ENCODE data around the gene FASTK.

The FASTK gene

DNA sequence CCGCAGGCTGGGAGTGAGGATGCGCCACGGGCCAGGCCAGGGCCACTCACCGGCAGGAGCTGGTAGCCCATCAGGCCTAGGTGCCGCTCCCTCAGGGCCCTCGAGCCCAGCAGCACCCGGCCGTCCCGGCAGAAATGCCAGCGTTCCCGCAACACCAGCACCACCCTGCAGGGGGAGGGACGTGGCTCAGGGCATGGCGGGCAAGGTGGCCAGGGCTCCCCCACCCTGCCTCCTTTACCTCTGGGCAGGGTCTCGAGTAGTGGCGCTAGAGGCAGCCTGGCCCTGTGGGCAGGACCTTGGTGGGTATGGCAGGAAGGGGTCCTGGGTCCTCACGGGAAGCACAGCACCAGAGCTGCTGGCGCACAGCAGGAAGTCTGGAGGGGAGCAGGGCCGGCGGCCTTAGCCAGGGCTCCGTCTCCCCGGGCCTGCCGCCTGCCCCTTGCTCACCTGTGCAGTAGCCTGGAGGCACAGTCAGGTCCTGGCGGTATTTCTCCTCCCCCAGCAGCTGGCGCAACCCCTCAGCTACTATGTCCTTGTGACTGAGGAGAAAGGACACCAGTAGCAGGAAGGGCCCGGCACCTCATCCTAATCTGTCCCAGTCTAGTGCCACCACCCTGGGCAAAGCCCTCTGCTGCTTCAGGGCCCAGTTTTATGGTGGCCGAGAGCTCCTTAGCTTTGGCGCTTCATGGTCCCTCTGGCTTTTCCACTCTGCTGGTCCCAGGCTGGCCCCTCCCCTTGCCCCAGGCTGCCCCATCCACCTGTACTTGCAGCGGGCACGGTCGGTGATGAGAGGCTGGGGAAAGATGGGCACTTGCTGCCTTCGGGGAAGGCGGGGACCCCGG is 3.5 kb downstream of the FASTK start:
- Histone ChIP-seq H3K27me3 (replicated peaks; ENCODE audit: control insufficient read depth, insufficient read depth, low read length) (no peaks in the 10 kb centered on the region), H3K4me1 (ENCODE audit: control insufficient read depth, insufficient read depth, low read length) (peaks cover 38% of the 10 kb centered on the region), H3K9me3 (ENCODE audit: control insufficient read depth, low read length) (no peaks in the 10 kb centered on the region), H3K9ac (ENCODE audit: low read length) (peak overlapping the region; percentile 29), H3K4me3 (ENCODE audit: low read length) (no peak overlapping the region), H3K36me3 (ENCODE audit: control insufficient read depth, insufficient read depth, low read length, severe bottlenecking) (peaks cover 36% of the 10 kb centered on the region)
- no peak for DNase-seq (ENCODE audit: low read depth)

GRCh38 chr7:151075978-151076426 is 4.6 kb downstream of the FASTK start:
- no peak overlapping the region for H3K4me3 ChIP-seq (ENCODE audit: low read length)
- DNase-seq (ENCODE audit: low read depth) = no peak

DNA sequence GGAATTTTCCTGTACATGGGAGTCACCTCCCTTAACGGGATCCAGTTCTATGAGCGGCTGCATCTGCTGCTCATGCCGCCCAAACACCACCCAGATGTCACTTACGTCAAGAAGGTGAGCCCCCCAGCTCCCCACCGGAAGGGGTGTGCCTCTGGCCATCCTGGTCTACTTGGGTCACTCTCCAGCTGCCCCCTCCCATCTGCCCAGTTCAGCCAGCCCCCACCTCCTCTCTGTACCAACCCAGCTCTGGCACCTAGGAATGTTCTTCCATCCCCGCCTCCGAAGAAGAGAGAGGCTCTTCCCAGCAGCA is 5.0 kb downstream of the FASTK start:
- no peak for DNase-seq (ENCODE audit: low read depth)
- Histone ChIP-seq H3K27me3 (replicated peaks; ENCODE audit: control insufficient read depth, insufficient read depth, low read length) (no peaks in the 10 kb centered on the region), H3K9me3 (ENCODE audit: control insufficient read depth, low read length) (no peaks in the 10 kb centered on the region), H3K36me3 (ENCODE audit: control insufficient read depth, insufficient read depth, low read length, severe bottlenecking) (peaks cover 51% of the 10 kb centered on the region), H3K9ac (ENCODE audit: low read length) (no peak overlapping the region), H3K4me1 (ENCODE audit: control insufficient read depth, insufficient read depth, low read length) (peaks cover 27% of the 10 kb centered on the region), H3K4me3 (ENCODE audit: low read length) (no peak overlapping the region)

More at GRCh38 chr7:151075978-151076426, 4.6 kb downstream of the FASTK start:
- H3K4me1 ChIP-seq (ENCODE audit: control insufficient read depth, insufficient read depth, low read length) = peaks cover 28% of the 10 kb centered on the region
- H3K27me3 ChIP-seq (replicated peaks; ENCODE audit: control insufficient read depth, insufficient read depth, low read length) = no peaks in the 10 kb centered on the region
- no peak overlapping the region for H3K9ac ChIP-seq (ENCODE audit: low read length)
- H3K9me3 ChIP-seq (ENCODE audit: control insufficient read depth, low read length) = no peaks in the 10 kb centered on the region
- H3K36me3 ChIP-seq (ENCODE audit: control insufficient read depth, insufficient read depth, low read length, severe bottlenecking) = peaks cover 47% of the 10 kb centered on the region

- Histone ChIP-seq H3K9me3 (ENCODE audit: control insufficient read depth, low read length) (no peaks in the 10 kb centered on the region), H3K36me3 (ENCODE audit: control insufficient read depth, insufficient read depth, low read length, severe bottlenecking) (peaks cover 56% of the 10 kb centered on the region), H3K4me3 (ENCODE audit: low read length) (no peak overlapping the region), H3K4me1 (ENCODE audit: control insufficient read depth, insufficient read depth, low read length) (peaks cover 27% of the 10 kb centered on the region), H3K27me3 (replicated peaks; ENCODE audit: control insufficient read depth, insufficient read depth, low read length) (no peaks in the 10 kb centered on the region), H3K9ac (ENCODE audit: low read length) (no peak overlapping the region)
- DNase-seq (ENCODE audit: low read depth) = no peak
Measured at GRCh38 chr7:151074817-151075661, 5.6 kb downstream of the FASTK start.

GRCh38 chr7:151073990-151074389 is 6.6 kb downstream of the FASTK start:
- DNase-seq (ENCODE audit: low read depth) = no peak

DNA sequence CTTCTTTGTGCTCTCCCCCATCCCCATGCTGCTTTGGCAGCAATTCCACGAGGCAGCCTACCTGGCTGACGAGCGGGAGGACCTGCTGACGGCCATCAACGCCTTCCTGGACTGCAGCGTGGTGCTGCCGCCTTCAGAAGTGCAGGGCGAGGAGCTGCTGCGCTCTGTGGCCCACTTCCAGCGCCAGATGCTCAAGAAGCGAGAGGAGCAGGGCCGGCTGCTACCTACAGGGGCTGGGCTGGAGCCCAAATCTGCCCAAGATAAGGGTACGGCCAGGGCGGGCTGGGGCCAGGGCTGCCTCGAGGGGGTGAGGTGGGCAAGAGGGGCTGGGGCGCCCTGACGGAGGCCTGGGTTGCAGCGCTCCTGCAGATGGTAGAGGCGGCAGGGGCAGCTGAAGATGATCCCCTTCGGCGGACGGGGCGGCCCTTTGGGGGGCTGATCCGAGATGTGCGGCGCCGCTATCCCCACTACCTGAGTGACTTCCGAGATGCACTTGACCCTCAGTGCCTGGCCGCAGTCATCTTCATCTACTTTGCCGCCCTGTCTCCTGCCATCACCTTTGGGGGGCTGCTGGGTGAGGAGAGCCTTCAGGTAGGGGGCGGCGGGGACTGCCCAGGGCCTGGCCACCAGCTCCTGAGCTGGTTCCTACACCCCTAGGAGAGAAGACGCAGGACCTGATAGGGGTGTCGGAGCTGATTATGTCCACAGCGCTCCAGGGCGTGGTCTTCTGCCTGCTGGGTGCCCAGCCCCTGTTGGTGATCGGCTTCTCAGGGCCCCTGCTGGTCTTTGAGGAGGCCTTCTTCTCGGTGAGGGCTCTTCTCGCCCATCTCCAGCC is 9.4 kb downstream of the FASTK start:
- H3K4me3 ChIP-seq (ENCODE audit: low read length) = no peak overlapping the region
- no peaks in the 10 kb centered on the region for H3K4me1 ChIP-seq (ENCODE audit: control insufficient read depth, insufficient read depth, low read length)
- no peaks in the 10 kb centered on the region for H3K9me3 ChIP-seq (ENCODE audit: control insufficient read depth, low read length)
- no peak for DNase-seq (ENCODE audit: low read depth)
- peaks cover 88% of the 10 kb centered on the region for H3K36me3 ChIP-seq (ENCODE audit: control insufficient read depth, insufficient read depth, low read length, severe bottlenecking)
- H3K9ac ChIP-seq (ENCODE audit: low read length) = no peak overlapping the region
- no peaks in the 10 kb centered on the region for H3K27me3 ChIP-seq (replicated peaks; ENCODE audit: control insufficient read depth, insufficient read depth, low read length)

More at GRCh38 chr7:151073990-151074389, 6.6 kb downstream of the FASTK start:
- no peaks in the 10 kb centered on the region for H3K9me3 ChIP-seq (ENCODE audit: control insufficient read depth, low read length)
- H3K4me3 ChIP-seq (ENCODE audit: low read length) = no peak overlapping the region
- peaks cover 17% of the 10 kb centered on the region for H3K4me1 ChIP-seq (ENCODE audit: control insufficient read depth, insufficient read depth, low read length)
- H3K9ac ChIP-seq (ENCODE audit: low read length) = no peak overlapping the region
- H3K27me3 ChIP-seq (replicated peaks; ENCODE audit: control insufficient read depth, insufficient read depth, low read length) = no peaks in the 10 kb centered on the region
- peaks cover 65% of the 10 kb centered on the region for H3K36me3 ChIP-seq (ENCODE audit: control insufficient read depth, insufficient read depth, low read length, severe bottlenecking)

DNA sequence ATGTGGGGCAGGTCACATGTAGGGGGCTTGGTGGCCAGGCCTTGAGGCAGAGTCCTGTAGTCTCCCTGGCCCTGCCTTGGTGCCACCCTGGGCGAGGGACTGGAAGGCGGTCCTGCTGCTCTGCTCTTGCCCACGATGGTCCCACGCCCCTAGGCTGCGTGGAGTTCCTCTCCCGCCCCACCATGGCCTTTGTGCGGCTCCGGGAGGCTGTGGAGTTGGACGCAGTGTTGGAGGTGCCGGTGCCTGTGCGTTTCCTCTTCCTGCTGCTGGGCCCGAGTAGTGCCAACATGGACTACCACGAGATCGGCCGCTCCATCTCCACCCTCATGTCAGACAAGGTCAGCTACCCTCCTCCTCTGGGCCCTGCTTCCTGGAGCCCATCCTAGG is 10.0 kb downstream of the FASTK start:
- Histone ChIP-seq H3K4me1 (ENCODE audit: control insufficient read depth, insufficient read depth, low read length) (no peaks in the 10 kb centered on the region), H3K36me3 (ENCODE audit: control insufficient read depth, insufficient read depth, low read length, severe bottlenecking) (peaks cover 88% of the 10 kb centered on the region), H3K4me3 (ENCODE audit: low read length) (no peak overlapping the region), H3K27me3 (replicated peaks; ENCODE audit: control insufficient read depth, insufficient read depth, low read length) (no peaks in the 10 kb centered on the region), H3K9ac (ENCODE audit: low read length) (no peak overlapping the region), H3K9me3 (ENCODE audit: control insufficient read depth, low read length) (no peaks in the 10 kb centered on the region)
- DNase-seq (ENCODE audit: low read depth) = no peak

DNA sequence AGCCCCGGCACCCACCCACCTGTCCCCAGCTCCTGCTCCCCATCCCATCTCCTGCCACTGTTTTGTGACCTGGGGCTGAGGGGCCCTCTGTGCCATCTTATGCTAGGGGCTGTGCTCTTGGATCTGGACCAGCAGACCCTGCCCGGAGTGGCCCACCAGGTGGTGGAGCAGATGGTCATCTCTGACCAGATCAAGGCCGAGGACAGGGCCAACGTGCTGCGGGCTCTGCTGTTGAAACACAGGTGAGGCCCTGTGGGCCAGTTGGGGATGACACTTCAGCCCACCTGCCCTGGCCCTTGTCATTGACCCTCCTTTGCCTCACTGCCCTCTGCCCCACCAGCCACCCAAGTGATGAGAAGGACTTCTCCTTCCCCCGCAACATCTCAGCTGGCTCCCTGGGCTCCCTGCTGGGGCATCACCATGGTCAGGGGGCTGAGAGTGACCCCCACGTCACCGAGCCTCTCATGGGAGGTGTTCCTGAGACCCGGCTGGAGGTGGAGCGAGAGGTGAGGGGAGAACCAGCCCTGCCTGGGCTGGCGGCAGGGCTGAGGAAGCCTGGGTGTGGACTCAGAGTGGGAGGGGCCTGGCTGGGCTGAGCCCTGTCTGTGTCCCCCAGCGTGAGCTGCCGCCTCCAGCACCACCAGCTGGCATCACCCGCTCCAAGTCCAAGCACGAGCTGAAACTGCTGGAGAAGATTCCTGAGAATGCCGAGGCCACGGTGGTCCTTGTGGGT is 10.6 kb downstream of the FASTK start:
- peaks cover 88% of the 10 kb centered on the region for H3K36me3 ChIP-seq (ENCODE audit: control insufficient read depth, insufficient read depth, low read length, severe bottlenecking)
- H3K4me1 ChIP-seq (ENCODE audit: control insufficient read depth, insufficient read depth, low read length) = no peaks in the 10 kb centered on the region
- H3K9me3 ChIP-seq (ENCODE audit: control insufficient read depth, low read length) = no peaks in the 10 kb centered on the region
- H3K27me3 ChIP-seq (replicated peaks; ENCODE audit: control insufficient read depth, insufficient read depth, low read length) = no peaks in the 10 kb centered on the region
- no peak for DNase-seq (ENCODE audit: low read depth)
- H3K4me3 ChIP-seq (ENCODE audit: low read length) = no peak overlapping the region
- no peak overlapping the region for H3K9ac ChIP-seq (ENCODE audit: low read length)

GRCh38 chr7:151068069-151068773 is 12.4 kb downstream of the FASTK start:
- H3K9ac ChIP-seq (ENCODE audit: low read length) = no peak overlapping the region
- peaks cover 77% of the 10 kb centered on the region for H3K36me3 ChIP-seq (ENCODE audit: control insufficient read depth, insufficient read depth, low read length, severe bottlenecking)
- DNase-seq (ENCODE audit: low read depth) = peak; percentile 44
- no peaks in the 10 kb centered on the region for H3K27me3 ChIP-seq (replicated peaks; ENCODE audit: control insufficient read depth, insufficient read depth, low read length)
- peaks cover 4% of the 10 kb centered on the region for H3K4me1 ChIP-seq (ENCODE audit: control insufficient read depth, insufficient read depth, low read length)
- no peaks in the 10 kb centered on the region for H3K9me3 ChIP-seq (ENCODE audit: control insufficient read depth, low read length)
- H3K4me3 ChIP-seq (ENCODE audit: low read length) = no peak overlapping the region

DNA sequence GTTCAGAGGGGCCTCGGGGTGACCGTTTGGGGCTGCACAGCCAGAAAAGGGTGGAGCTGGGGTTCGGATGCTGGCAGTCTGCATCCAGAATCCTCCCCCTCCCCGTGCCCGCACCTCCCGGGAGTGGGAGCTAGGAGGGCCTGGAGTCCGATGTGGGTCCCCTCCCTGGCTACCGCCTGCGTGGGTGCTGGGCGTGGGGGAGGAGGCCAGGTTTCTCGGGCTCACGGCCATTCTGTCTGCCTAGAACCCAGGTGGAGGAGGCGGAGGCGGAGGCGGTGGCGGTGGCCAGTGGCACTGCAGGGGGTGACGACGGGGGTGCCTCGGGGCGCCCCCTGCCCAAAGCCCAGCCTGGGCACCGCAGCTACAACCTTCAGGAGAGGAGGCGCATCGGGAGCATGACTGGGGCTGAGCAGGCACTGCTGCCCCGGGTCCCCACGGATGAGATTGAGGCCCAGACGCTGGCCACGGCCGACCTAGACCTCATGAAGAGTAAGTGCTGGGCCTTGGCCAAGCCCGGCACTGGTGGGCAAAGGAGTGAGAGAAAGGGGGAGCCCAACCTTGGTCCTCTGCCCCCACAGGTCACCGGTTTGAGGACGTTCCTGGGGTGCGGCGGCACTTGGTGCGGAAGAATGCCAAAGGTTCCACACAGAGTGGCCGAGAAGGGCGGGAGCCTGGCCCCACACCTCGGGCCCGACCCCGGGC is 14.2 kb downstream of the FASTK start:
- Histone ChIP-seq H3K36me3 (ENCODE audit: control insufficient read depth, insufficient read depth, low read length, severe bottlenecking) (peaks cover 65% of the 10 kb centered on the region), H3K4me3 (ENCODE audit: low read length) (no peak overlapping the region), H3K9ac (ENCODE audit: low read length) (no peak overlapping the region)

More for the DNA sequence above, 14.2 kb downstream of the FASTK start:
- Histone ChIP-seq H3K4me1 (ENCODE audit: control insufficient read depth, insufficient read depth, low read length) (peaks cover 18% of the 10 kb centered on the region), H3K27me3 (replicated peaks; ENCODE audit: control insufficient read depth, insufficient read depth, low read length) (no peaks in the 10 kb centered on the region), H3K9me3 (ENCODE audit: control insufficient read depth, low read length) (no peaks in the 10 kb centered on the region)
- no peak for DNase-seq (ENCODE audit: low read depth)

Measured in adipocyte (in vitro differentiated cells).